ENCODE results near the gene GPHA2.

The GPHA2 gene

DNA sequence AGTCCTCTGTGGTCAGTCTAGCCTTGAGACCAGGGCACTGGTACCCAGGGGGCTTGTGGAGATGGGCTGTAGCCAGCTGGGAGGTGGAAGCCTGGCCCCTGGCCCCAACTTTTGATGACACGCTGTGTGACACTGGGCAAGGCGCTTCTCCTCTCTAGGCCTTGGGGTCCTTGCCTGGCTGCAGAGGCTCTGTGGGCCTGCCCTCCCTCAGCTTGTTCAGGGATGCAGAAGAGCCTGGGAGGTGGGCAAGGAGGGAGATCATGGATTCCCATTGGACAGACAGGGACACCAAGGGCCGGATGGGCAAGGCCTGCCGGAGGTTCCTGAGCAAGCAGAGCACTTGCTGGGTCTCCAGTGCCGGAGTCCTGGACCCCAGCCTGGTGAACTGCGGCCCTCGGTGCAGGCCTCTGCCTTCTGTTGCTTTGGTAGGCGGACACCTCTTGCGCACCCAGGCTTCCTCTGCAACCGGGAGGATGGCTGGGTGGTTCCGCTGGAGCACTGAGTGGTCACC is 12.5 kb downstream of the GPHA2 start:
- no peak for ATAC-seq (ENCODE audit: low read depth)
- peaks cover 9% of the 10 kb centered on the region for H3K4me1 Mint-ChIP-seq
- no peaks in the 10 kb centered on the region for H3K9me3 Mint-ChIP-seq
- H3K36me3 Mint-ChIP-seq: no peaks in the 10 kb centered on the region
- DNase-seq (ENCODE audit: low spot score in 2 of 2): no peak
- H3K27ac Mint-ChIP-seq: no peak overlapping the region
- peak overlapping the region; percentile 11 for H3K4me3 Mint-ChIP-seq
- H3K27me3 Mint-ChIP-seq: no peaks in the 10 kb centered on the region

DNA sequence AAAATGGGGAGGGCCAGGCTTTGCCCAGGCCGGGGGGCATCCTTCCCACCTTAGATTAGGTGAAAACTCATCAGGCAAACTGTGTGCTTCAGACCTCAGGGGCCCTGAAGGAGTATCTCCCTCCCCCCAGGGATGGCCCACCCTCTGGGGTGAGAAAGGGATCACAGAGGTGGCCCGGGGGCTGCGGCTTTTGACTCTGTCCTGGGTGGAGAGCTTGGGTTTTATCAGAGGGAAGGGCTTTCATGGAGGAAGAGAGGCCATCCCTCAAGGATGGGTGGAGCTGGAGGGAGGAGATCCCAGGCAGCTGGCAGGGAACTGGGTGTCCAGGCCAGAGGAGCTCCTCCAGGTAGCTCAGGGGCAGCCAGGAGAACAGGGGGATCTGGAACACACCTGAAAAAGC is 14.3 kb downstream of the GPHA2 start:
- no peak overlapping the region for H3K27ac Mint-ChIP-seq
- no peaks in the 10 kb centered on the region for H3K27me3 Mint-ChIP-seq
- H3K36me3 Mint-ChIP-seq: no peaks in the 10 kb centered on the region
- no peak overlapping the region for H3K4me3 Mint-ChIP-seq
- DNase-seq (ENCODE audit: low spot score in 2 of 2): no peak
- H3K4me1 Mint-ChIP-seq: peaks cover 18% of the 10 kb centered on the region
- no peaks in the 10 kb centered on the region for H3K9me3 Mint-ChIP-seq
- no peak for ATAC-seq (ENCODE audit: low read depth)

DNA sequence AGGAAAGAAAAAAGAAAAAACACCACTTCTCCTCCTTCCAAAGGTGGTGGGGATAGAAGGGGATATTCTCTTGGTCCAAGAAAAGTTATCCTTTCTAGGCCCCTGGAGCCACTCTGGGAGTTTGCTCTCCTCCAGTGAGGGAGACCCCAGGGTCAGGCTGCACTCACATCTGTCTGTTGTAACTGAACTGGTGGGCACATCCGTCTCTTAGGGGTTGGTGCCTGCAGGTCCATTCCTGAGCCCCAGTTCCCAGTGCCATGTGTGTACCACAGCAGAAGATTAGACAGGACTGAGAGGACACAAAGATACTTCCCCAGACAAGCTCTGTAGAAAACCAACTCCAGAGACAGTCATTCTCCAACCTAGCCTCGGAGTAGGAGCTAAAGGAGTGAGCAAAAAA is 15.6 kb downstream of the GPHA2 start:
- no peaks in the 10 kb centered on the region for H3K36me3 Mint-ChIP-seq
- H3K9me3 Mint-ChIP-seq: no peaks in the 10 kb centered on the region
- H3K4me1 Mint-ChIP-seq: peaks cover 23% of the 10 kb centered on the region
- DNase-seq (ENCODE audit: low spot score in 2 of 2): no peak
- no peak for ATAC-seq (ENCODE audit: low read depth)
- H3K4me3 Mint-ChIP-seq: no peak overlapping the region
- H3K27ac Mint-ChIP-seq: no peak overlapping the region
- no peaks in the 10 kb centered on the region for H3K27me3 Mint-ChIP-seq

DNA sequence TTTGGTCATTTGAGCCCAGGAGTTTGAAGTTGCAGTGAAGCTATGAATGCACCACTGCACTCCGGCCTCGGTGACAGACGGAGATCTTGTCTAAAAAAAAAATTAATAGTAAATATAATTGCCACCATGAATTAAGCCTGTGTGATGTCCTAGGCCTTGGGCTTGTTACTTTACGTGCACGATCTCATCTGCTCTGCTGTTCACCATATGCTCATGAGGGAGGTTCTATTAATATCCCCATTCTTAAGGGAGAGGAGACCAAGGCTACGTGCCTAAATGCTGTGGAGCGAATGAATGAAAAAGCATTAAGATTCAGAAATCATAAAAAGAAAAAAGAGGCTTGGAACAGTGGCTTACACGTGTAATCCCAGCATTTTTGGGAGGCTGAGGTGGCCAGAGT is 16.1 kb downstream of the GPHA2 start:
- DNase-seq (ENCODE audit: low spot score in 2 of 2) (no peak), ATAC-seq (ENCODE audit: low read depth) (no peak)
- Mint-ChIP-seq H3K27me3 (no peaks in the 10 kb centered on the region), H3K36me3 (no peaks in the 10 kb centered on the region), H3K27ac (no peak overlapping the region), H3K4me3 (no peak overlapping the region), H3K4me1 (peaks cover 21% of the 10 kb centered on the region), H3K9me3 (no peaks in the 10 kb centered on the region)

DNA sequence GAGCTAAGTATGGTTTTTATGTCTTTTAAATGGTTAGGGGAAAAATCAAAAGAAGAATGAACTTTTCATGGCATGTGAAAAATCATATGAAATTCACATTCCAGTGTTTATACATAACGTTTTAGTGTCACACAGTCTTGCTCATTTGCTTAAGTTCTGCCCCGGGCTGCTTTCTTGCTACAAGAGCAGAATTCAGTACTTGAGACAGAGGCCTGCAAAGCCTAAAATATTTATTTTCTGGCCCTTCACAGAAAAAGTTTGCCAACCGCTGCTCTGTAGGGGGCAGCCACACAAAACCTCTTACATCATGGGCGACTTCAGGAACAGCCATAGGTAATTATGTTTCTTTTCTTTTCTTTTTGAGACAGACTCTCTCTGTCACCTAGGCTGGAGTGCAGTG is 17.7 kb downstream of the GPHA2 start:
- no peak for DNase-seq (ENCODE audit: low spot score in 2 of 2)
- ATAC-seq (ENCODE audit: low read depth): no peak
- Mint-ChIP-seq H3K27ac (peak overlapping the region; percentile 94), H3K36me3 (peaks cover under 1% of the 10 kb centered on the region), H3K4me3 (peak overlapping the region; percentile 84), H3K9me3 (no peaks in the 10 kb centered on the region), H3K27me3 (no peaks in the 10 kb centered on the region), H3K4me1 (peaks cover 15% of the 10 kb centered on the region)

DNA sequence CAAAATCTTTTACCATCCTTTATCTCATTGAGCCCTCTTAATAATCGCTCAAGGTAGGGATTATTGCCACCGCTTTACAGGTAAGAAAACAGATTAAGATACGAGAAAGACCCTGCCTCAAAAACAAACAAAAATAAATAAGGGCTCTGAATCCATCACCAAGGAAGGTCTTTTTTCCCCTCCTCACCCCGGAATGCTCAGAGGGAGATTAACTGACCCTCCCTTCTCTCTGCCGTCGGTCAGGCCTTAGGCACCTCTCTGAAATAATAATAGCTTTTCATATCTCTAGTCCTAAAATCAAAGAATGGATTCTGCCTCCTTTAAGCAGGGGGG is 18.1 kb downstream of the GPHA2 start:
- ATAC-seq (ENCODE audit: low read depth) (no peak), DNase-seq (ENCODE audit: low spot score in 2 of 2) (no peak)
- peaks cover 15% of the 10 kb centered on the region for H3K4me1 Mint-ChIP-seq
- no peaks in the 10 kb centered on the region for H3K9me3 Mint-ChIP-seq
- H3K27ac Mint-ChIP-seq: peak overlapping the region; percentile 94
- no peaks in the 10 kb centered on the region for H3K27me3 Mint-ChIP-seq
- peaks cover 2% of the 10 kb centered on the region for H3K36me3 Mint-ChIP-seq
- peak overlapping the region; percentile 84 for H3K4me3 Mint-ChIP-seq

DNA sequence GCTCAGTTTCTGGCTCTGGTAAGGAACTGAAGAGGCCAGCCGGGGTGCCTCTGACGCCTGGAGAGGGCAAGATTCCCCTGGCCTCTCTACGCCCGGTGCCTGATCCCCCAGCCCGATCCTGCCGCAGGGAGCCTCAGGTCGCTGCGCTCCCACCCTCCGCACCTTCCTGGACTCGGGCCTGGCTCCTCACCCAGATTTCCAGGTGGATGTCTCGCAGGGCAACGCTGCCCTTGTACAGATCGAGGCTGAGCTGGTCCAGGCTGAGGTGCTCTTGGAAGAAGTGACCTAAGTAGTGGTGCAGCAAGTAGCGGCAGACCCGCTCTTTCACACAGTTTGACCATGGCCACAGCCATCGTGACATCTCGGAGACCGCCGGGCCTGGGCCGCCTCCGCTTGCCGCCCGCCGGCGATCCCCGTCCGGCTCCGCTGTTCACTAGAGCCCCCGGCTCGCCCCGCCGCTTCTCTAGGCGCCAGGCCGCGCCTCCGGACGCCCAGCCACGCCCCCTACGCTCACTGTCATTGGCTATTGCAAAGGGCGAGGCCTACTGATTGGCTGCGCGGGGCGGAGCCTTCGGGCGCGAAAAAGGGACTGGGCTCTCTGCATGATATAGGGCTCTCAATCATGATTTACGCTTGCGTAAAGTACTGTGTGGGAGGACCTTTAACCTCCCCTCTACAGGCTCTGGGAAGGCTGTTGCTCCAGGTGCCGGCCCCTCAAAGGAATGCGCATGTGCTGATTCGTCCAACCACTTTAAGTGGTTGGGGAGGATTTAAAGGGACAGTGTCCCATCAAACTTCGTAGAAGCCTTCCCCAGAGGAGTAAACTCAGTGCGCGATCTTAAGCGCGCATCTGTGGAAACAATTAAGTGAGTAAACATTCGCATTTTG is 18.7 kb downstream of the GPHA2 start, which contains the start of gene ATG2A:
ATG2A (minus strand) TSS at position 435 of the 888 bp plus-strand sequence; CDS start at position 361, 74 bp downstream.
- no peaks in the 10 kb centered on the region for H3K27me3 Mint-ChIP-seq
- peak; percentile 95 for ATAC-seq (ENCODE audit: low read depth)
- H3K9me3 Mint-ChIP-seq: no peaks in the 10 kb centered on the region
- H3K4me3 Mint-ChIP-seq: peak within 1 kb of the TSS; percentile 84
- peak; percentile 95 to 98 for DNase-seq (ENCODE audit: low spot score in 2 of 2)
- H3K36me3 Mint-ChIP-seq: peaks cover 3% of the 10 kb centered on the region
- H3K27ac Mint-ChIP-seq: peak within 1 kb of the TSS; percentile 94
- H3K4me1 Mint-ChIP-seq: peaks cover 15% of the 10 kb centered on the region

DNA sequence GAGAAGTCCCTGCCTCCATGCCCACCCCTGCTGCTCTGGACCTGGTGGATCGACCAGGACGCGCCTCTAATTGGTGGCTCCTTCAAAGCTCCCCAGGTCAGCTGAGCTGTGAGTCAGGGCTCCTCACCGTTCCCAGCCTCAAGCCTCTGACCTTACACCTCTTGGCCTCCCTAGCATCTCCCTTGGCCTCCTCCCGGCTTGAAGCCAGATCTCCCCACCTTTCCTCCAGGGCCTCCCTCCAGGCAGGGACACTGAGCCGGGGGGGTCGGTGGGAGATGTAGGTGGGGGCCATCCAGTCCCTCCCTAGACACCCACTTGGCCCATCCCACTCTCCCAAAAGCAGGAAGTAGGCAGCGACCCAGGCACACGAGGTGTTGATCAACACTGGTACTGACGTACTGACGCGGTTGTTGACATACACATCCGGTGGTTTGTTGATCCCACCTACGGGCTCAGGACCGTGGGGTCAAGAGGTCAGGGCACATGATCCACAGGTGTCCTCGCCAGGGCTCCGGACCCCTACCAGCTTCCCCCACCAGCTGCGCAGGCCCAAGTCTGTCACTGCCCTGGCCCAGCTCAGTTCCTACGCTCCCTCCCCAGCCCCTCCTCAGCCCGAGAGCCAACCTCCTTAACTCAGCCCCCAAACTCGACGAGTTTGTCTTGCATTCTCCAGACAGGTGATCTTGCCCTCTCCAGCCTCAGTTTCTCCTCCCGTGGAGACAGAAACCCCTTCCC is 19.5 kb downstream of the GPHA2 start:
- H3K4me3 Mint-ChIP-seq: peak overlapping the region; percentile 84
- H3K36me3 Mint-ChIP-seq: peaks cover 10% of the 10 kb centered on the region
- peaks cover 20% of the 10 kb centered on the region for H3K4me1 Mint-ChIP-seq
- ATAC-seq (ENCODE audit: low read depth) (peak; percentile 6), DNase-seq (ENCODE audit: low spot score in 2 of 2) (peak in 1 of 2 donors; percentile 22)
- peak overlapping the region; percentile 94 for H3K27ac Mint-ChIP-seq
- H3K9me3 Mint-ChIP-seq: no peaks in the 10 kb centered on the region
- H3K27me3 Mint-ChIP-seq: no peaks in the 10 kb centered on the region

DNA sequence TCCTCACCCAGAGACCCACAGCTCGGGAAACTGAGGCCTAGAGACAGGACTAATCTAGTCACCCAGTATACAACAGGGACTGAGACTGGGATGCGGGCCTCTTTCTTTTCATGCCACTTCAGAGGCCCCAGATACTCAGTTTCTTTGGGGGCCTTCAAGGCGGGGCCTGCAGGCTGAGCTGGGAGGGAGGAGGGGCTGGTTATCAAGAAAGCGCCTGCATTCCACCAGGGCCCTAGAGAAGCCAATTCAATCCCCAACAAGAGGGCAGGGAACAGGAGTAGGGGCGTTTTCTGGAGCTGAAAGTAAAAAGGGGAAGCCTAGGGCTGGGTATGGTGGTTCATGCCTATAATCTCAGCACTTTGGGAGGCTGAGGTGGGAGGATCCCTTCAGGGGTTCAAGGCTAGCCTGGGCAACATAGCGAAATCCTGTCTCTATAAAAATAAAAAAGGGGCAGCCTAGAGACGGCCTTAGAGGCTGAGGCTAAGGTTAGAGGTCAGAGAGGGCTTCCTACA is 20.3 kb downstream of the GPHA2 start:
- H3K9me3 Mint-ChIP-seq: no peaks in the 10 kb centered on the region
- ATAC-seq (ENCODE audit: low read depth) (no peak), DNase-seq (ENCODE audit: low spot score in 2 of 2) (no peak)
- peaks cover 20% of the 10 kb centered on the region for H3K4me1 Mint-ChIP-seq
- peak overlapping the region; percentile 94 for H3K27ac Mint-ChIP-seq
- no peaks in the 10 kb centered on the region for H3K27me3 Mint-ChIP-seq
- peaks cover 15% of the 10 kb centered on the region for H3K36me3 Mint-ChIP-seq
- peak overlapping the region; percentile 84 for H3K4me3 Mint-ChIP-seq

DNA sequence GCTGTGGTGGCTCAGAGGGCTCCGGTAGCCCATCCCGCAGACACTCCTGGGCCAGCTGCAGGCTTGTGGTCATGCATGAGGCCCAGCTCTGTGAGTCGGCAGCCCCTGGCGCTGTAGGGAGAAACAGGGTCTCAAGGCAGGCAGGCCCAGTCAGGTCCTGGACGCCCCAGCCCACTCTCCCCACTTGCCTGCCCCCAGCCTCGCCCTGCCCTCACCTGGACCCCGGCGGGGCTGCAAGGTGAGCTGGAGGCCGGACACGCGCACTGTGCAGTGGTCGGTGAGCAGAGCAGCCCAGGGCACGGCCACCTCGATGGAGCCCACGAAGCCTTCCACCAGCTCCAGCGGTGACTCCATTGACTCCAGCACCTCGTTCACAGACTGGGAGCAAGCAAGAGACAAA is 21.6 kb downstream of the GPHA2 start:
- H3K36me3 Mint-ChIP-seq: peaks cover 21% of the 10 kb centered on the region
- ATAC-seq (ENCODE audit: low read depth) (no peak), DNase-seq (ENCODE audit: low spot score in 2 of 2) (no peak)
- no peaks in the 10 kb centered on the region for H3K9me3 Mint-ChIP-seq
- H3K4me1 Mint-ChIP-seq: peaks cover 20% of the 10 kb centered on the region
- no peaks in the 10 kb centered on the region for H3K27me3 Mint-ChIP-seq
- no peak overlapping the region for H3K4me3 Mint-ChIP-seq
- no peak overlapping the region for H3K27ac Mint-ChIP-seq

DNA sequence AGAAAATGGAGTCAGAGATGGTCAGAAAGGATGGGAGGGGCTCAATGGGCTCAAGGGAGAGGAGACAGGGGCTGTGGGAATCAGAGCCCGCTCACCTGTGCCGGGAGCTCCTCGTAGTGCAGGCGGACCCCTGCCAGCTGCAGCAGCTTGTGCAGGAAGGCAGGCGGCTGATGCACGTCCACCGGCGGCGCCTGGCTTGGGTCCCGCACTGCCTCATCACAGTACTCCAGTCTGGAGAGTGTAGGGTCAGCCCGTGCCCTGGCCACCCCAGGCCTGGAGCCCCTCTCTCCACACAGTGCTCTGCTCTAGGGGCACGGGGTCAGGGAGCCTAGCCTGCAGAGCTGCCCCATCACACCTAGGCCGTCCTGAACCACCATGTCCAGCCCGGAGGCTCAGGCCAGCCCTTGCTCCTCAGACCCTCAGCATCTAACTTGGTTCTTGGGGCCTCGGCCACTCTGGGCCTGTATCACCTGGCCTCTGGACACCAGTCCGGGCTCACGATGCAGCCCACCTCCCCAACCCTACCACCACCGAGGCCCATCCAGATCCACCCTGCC is 22.4 kb downstream of the GPHA2 start:
- Mint-ChIP-seq H3K36me3 (peaks cover 21% of the 10 kb centered on the region), H3K4me3 (no peak overlapping the region), H3K4me1 (peaks cover 20% of the 10 kb centered on the region), H3K27ac (no peak overlapping the region), H3K9me3 (no peaks in the 10 kb centered on the region), H3K27me3 (no peaks in the 10 kb centered on the region)
- DNase-seq (ENCODE audit: low spot score in 2 of 2): no peak
- ATAC-seq (ENCODE audit: low read depth): no peak

DNA sequence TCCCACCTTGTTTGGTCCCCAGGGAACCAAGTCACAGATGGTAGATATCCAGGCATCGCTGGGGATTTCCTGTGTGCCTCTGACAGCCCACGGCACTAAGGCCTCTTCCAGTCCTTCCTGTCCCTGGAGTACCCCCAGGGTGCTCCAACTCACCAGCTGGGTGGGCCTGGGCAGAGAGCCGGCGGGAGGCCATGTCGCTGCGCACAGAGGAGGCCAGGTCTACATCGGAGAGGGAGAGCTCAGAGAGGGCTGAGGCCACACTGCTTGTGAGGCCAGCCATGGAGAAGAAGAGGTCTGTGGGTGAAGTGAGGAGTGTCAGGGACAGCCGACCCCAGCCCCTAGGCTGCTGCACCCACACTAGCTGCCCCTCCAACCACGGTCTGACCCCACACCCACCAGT is 24.0 kb downstream of the GPHA2 start:
- DNase-seq (ENCODE audit: low spot score in 2 of 2): no peak
- no peak overlapping the region for H3K4me3 Mint-ChIP-seq
- no peaks in the 10 kb centered on the region for H3K9me3 Mint-ChIP-seq
- H3K27me3 Mint-ChIP-seq: no peaks in the 10 kb centered on the region
- ATAC-seq (ENCODE audit: low read depth): no peak
- peaks cover 25% of the 10 kb centered on the region for H3K36me3 Mint-ChIP-seq
- H3K27ac Mint-ChIP-seq: no peak overlapping the region
- H3K4me1 Mint-ChIP-seq: peaks cover 13% of the 10 kb centered on the region

DNA sequence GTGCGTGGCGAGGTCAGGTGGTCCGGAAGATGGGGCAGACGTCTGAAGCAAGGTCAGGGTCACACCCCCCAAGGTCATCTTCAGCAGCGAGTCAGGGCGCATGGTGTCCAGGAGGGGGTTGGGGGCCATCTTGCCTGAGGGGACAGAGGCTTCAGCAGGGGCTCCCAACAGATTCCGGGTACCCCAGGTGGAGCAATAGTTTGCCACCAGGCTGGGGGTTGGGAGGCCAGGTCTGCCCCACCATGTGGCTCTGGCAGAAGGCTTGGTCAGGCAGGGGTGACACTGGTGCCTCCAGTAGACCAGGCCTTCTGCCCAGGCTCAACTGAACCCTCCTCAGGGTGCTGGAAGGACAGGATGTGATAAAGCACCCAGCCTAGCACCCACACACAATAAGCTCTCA is 24.6 kb downstream of the GPHA2 start:
- ATAC-seq (ENCODE audit: low read depth) (no peak), DNase-seq (ENCODE audit: low spot score in 2 of 2) (no peak)
- Mint-ChIP-seq H3K9me3 (no peaks in the 10 kb centered on the region), H3K27me3 (no peaks in the 10 kb centered on the region), H3K4me1 (peaks cover 8% of the 10 kb centered on the region), H3K36me3 (peaks cover 25% of the 10 kb centered on the region), H3K4me3 (no peak overlapping the region), H3K27ac (no peak overlapping the region)

All from memory B cell (primary cell).